ENCODE data around the gene SWT1.
"Not testable (repeated sequence)": the region's sequence is repeated elsewhere in the genome, so short reads cannot be mapped to it uniquely, and the experiment has no call there.

- TF ChIP-seq POLR2A (IDR thresholded peaks at IDR 0.05; ENCODE audit: low read depth, low read length); CTCF (conservative IDR thresholded peaks at IDR 0.05; ENCODE audit: low read depth, low read length); CEBPB (IDR thresholded peaks at IDR 0.05; ENCODE audit: low read depth, low read length); NFE2L2 (IDR thresholded peaks at IDR 0.05; ENCODE audit: low read depth, low read length); CHD1 (IDR thresholded peaks at IDR 0.05; ENCODE audit: low read depth, low read length); FOS (IDR thresholded peaks at IDR 0.05; ENCODE audit: low read depth, low read length); RAD21 (IDR thresholded peaks at IDR 0.05; ENCODE audit: low read length); MXI1 (IDR thresholded peaks at IDR 0.05; ENCODE audit: borderline replicate concordance, low read depth, low read length); USF2 (IDR thresholded peaks at IDR 0.05; ENCODE audit: low read depth, low read length); RFX5 (IDR thresholded peaks at IDR 0.05; ENCODE audit: low read depth, low read length): not testable (repeated sequence)
Observed at GRCh38 chr1:185198712-185199111, 41.7 kb downstream of the SWT1 start.

Measured in IMR-90 (cell line).